ENCODE data around the gene TNFRSF1B.

TNFRSF1B gene

GRCh38 chr1:12146343-12147112, 20.3 kb upstream of the TNFRSF1B start:
- Histone ChIP-seq H3K36me3 (replicated peaks) (no peaks in the 10 kb centered on the region), H3K4me1 (no peaks in the 10 kb centered on the region), H3K4me3 (no peak overlapping the region), H3K27me3 (ENCODE audit: low read depth) (no peaks in the 10 kb centered on the region), H3K9me3 (no peaks in the 10 kb centered on the region)
- in situ Hi-C loops (cut with MboI; ENCODE audit: low sequenced_read_pairs): no loop called here
- no peak for DNase-seq (ENCODE audit: low spot score in 2 of 2)

GRCh38 chr1:12147201-12147701, 19.5 kb upstream of the TNFRSF1B start:
- Histone ChIP-seq H3K36me3 (replicated peaks) (no peaks in the 10 kb centered on the region), H3K4me1 (no peaks in the 10 kb centered on the region), H3K27me3 (ENCODE audit: low read depth) (no peaks in the 10 kb centered on the region), H3K4me3 (no peak overlapping the region), H3K9me3 (no peaks in the 10 kb centered on the region)
- in situ Hi-C loops (cut with MboI; ENCODE audit: low sequenced_read_pairs): no loop called here
- DNase-seq (ENCODE audit: low spot score in 2 of 2): no peak

- Histone ChIP-seq H3K36me3 (replicated peaks) (no peaks in the 10 kb centered on the region), H3K4me1 (no peaks in the 10 kb centered on the region), H3K9me3 (no peaks in the 10 kb centered on the region), H3K4me3 (no peak overlapping the region), H3K27me3 (ENCODE audit: low read depth) (no peaks in the 10 kb centered on the region)
- in situ Hi-C loops (cut with MboI; ENCODE audit: low sequenced_read_pairs): no loop called here
- no peak for DNase-seq (ENCODE audit: low spot score in 2 of 2)
Observed at GRCh38 chr1:12148160-12148957, 18.4 kb upstream of the TNFRSF1B start.

- no peak for DNase-seq (ENCODE audit: low spot score in 2 of 2)
- Histone ChIP-seq H3K4me1 (no peaks in the 10 kb centered on the region), H3K27me3 (ENCODE audit: low read depth) (no peaks in the 10 kb centered on the region), H3K4me3 (no peak overlapping the region), H3K9me3 (no peaks in the 10 kb centered on the region), H3K36me3 (replicated peaks) (no peaks in the 10 kb centered on the region)
- in situ Hi-C loops (cut with MboI; ENCODE audit: low sequenced_read_pairs): no loop called here
Observed at GRCh38 chr1:12148958-12149790, 17.6 kb upstream of the TNFRSF1B start.

GRCh38 chr1:12149791-12150175, 17.0 kb upstream of the TNFRSF1B start:
- in situ Hi-C loops (cut with MboI; ENCODE audit: low sequenced_read_pairs): no loop called here

GRCh38 chr1:12150456-12151200, 16.2 kb upstream of the TNFRSF1B start:
- Histone ChIP-seq H3K27me3 (ENCODE audit: low read depth) (no peaks in the 10 kb centered on the region), H3K9me3 (no peaks in the 10 kb centered on the region), H3K36me3 (replicated peaks) (no peaks in the 10 kb centered on the region), H3K4me1 (no peaks in the 10 kb centered on the region), H3K4me3 (no peak overlapping the region)
- no peak for DNase-seq (ENCODE audit: low spot score in 2 of 2)
- in situ Hi-C loops (cut with MboI; ENCODE audit: low sequenced_read_pairs): no loop called here

More at GRCh38 chr1:12149791-12150175, 17.0 kb upstream of the TNFRSF1B start:
- DNase-seq (ENCODE audit: low spot score in 2 of 2): no peak
- H3K27me3 ChIP-seq (ENCODE audit: low read depth): no peaks in the 10 kb centered on the region
- H3K9me3 ChIP-seq: no peaks in the 10 kb centered on the region
- H3K4me1 ChIP-seq: no peaks in the 10 kb centered on the region
- H3K36me3 ChIP-seq (replicated peaks): no peaks in the 10 kb centered on the region
- no peak overlapping the region for H3K4me3 ChIP-seq

- no peaks in the 10 kb centered on the region for H3K4me1 ChIP-seq
- H3K27me3 ChIP-seq (ENCODE audit: low read depth): no peaks in the 10 kb centered on the region
- no peak overlapping the region for H3K4me3 ChIP-seq
- no peak for DNase-seq (ENCODE audit: low spot score in 2 of 2)
- in situ Hi-C loops (cut with MboI; ENCODE audit: low sequenced_read_pairs): no loop called here
- no peaks in the 10 kb centered on the region for H3K36me3 ChIP-seq (replicated peaks)
- H3K9me3 ChIP-seq: no peaks in the 10 kb centered on the region
Observed at GRCh38 chr1:12151465-12151864, 15.3 kb upstream of the TNFRSF1B start.

GRCh38 chr1:12152113-12152891, 14.5 kb upstream of the TNFRSF1B start:
- Histone ChIP-seq H3K9me3 (no peaks in the 10 kb centered on the region), H3K27me3 (ENCODE audit: low read depth) (no peaks in the 10 kb centered on the region), H3K4me3 (no peak overlapping the region), H3K4me1 (no peaks in the 10 kb centered on the region), H3K36me3 (replicated peaks) (no peaks in the 10 kb centered on the region)
- in situ Hi-C loops (cut with MboI; ENCODE audit: low sequenced_read_pairs): no loop called here
- no peak for DNase-seq (ENCODE audit: low spot score in 2 of 2)

GRCh38 chr1:12153181-12153785, 13.5 kb upstream of the TNFRSF1B start:
- Histone ChIP-seq H3K4me3 (no peak overlapping the region), H3K27me3 (ENCODE audit: low read depth) (no peaks in the 10 kb centered on the region), H3K36me3 (replicated peaks) (no peaks in the 10 kb centered on the region), H3K9me3 (no peaks in the 10 kb centered on the region), H3K4me1 (no peaks in the 10 kb centered on the region)
- in situ Hi-C loops (cut with MboI; ENCODE audit: low sequenced_read_pairs): no loop called here
- no peak for DNase-seq (ENCODE audit: low spot score in 2 of 2)

- H3K36me3 ChIP-seq (replicated peaks): no peaks in the 10 kb centered on the region
- no peaks in the 10 kb centered on the region for H3K9me3 ChIP-seq
- no peaks in the 10 kb centered on the region for H3K27me3 ChIP-seq (ENCODE audit: low read depth)
- H3K4me1 ChIP-seq: no peaks in the 10 kb centered on the region
- no peak for DNase-seq (ENCODE audit: low spot score in 2 of 2)
- in situ Hi-C loops (cut with MboI; ENCODE audit: low sequenced_read_pairs): no loop called here
- H3K4me3 ChIP-seq: no peak overlapping the region
Observed at GRCh38 chr1:12155328-12155727, 11.5 kb upstream of the TNFRSF1B start.

GRCh38 chr1:12157366-12158231, 9.2 kb upstream of the TNFRSF1B start:
- Histone ChIP-seq H3K4me3 (no peak overlapping the region), H3K36me3 (replicated peaks) (no peaks in the 10 kb centered on the region), H3K27me3 (ENCODE audit: low read depth) (no peaks in the 10 kb centered on the region), H3K4me1 (no peaks in the 10 kb centered on the region), H3K9me3 (no peaks in the 10 kb centered on the region)
- in situ Hi-C loops (cut with MboI; ENCODE audit: low sequenced_read_pairs): no loop called here
- no peak for DNase-seq (ENCODE audit: low spot score in 2 of 2)
